NCI-H446 (cell line): Measurements from ENCODE around the gene CARMIL1.
A peak's percentile ranks its signal among the peaks of the same experiment; 100 is the strongest.

Experiments
- DNase-seq, 2 experiments: peaks; one replicate each; lab custom pipeline; 2025; lab: John Stamatoyannopoulos, UW

Gene CARMIL1

GRCh38 chr6:25336996-25337395 is 57.8 kb downstream of the CARMIL1 start:
- no peak for DNase-seq

- no peak for DNase-seq
These were observed 58.3 kb downstream of the CARMIL1 start for GRCh38 chr6:25337431-25337830.

- no peak for DNase-seq
These were observed 61.4 kb downstream of the CARMIL1 start for GRCh38 chr6:25340431-25341202.

GRCh38 chr6:25341203-25341552 is 62.0 kb downstream of the CARMIL1 start:
- DNase-seq = no peak

- DNase-seq = no peak
These were observed 62.9 kb downstream of the CARMIL1 start for GRCh38 chr6:25341923-25342619.

- no peak for DNase-seq
These were observed 63.6 kb downstream of the CARMIL1 start for GRCh38 chr6:25342802-25343201.

- no peak for DNase-seq
These were observed 64.8 kb downstream of the CARMIL1 start for GRCh38 chr6:25343984-25344383.

GRCh38 chr6:25344827-25345226 is 65.7 kb downstream of the CARMIL1 start:
- no peak for DNase-seq

GRCh38 chr6:25346064-25346463 is 66.9 kb downstream of the CARMIL1 start:
- DNase-seq = no peak

- no peak for DNase-seq
These were observed 71.4 kb downstream of the CARMIL1 start for GRCh38 chr6:25350573-25350972.

GRCh38 chr6:25351485-25351884 is 72.3 kb downstream of the CARMIL1 start:
- no peak for DNase-seq

- no peak for DNase-seq
These were observed 73.1 kb downstream of the CARMIL1 start for GRCh38 chr6:25352285-25352684.

GRCh38 chr6:25354078-25354932 is 75.1 kb downstream of the CARMIL1 start:
- DNase-seq = no peak

- DNase-seq = peak in 1 of 2 experiments; percentile 21
These were observed 80.2 kb downstream of the CARMIL1 start for GRCh38 chr6:25359191-25359861.

GRCh38 chr6:25359891-25360290 is 80.7 kb downstream of the CARMIL1 start:
- no peak for DNase-seq

- no peak for DNase-seq
These were observed 81.4 kb downstream of the CARMIL1 start for GRCh38 chr6:25360621-25361020.

GRCh38 chr6:25363427-25363826 is 84.3 kb downstream of the CARMIL1 start:
- DNase-seq = no peak

- DNase-seq = no peak
These were observed 86.0 kb downstream of the CARMIL1 start for GRCh38 chr6:25365154-25365553.

GRCh38 chr6:25366903-25367545 is 87.8 kb downstream of the CARMIL1 start:
- DNase-seq = no peak

GRCh38 chr6:25369036-25369432 is 89.9 kb downstream of the CARMIL1 start:
- peak; percentile 93 to 96 for DNase-seq

- DNase-seq = peak; percentile 93 to 96
These were observed 90.4 kb downstream of the CARMIL1 start for GRCh38 chr6:25369433-25370177.
